WTC11 (cell line): ENCODE data around the gene RPS6KA2. TPM values are rescaled to one million over a fixed set of nuclear protein-coding genes. Genes with fewer than 3 reads are reported as not detected.

Experiments used
- ATAC-seq: fragments of 200-7000 bp; cut with Tn5 transposase; 2 replicates; pipeline ENCODE4 v1.10.0; 2021; ENCODE audit warnings: mild to moderate bottlenecking, moderate library complexity
- CTCF ChIA-PET: fragments of 300-600 bp; sonication (Branson Sonifier 250); formaldehyde crosslinking; loops from one replicate; lab custom pipeline; 2021; ENCODE audit warnings: antibody characterized with exemption; lab: Charles Lee
- POLR2A ChIA-PET: fragments of 350-600 bp; sonication (Branson Sonifier 250); formaldehyde crosslinking; loops from one replicate; lab custom pipeline; 2021; ENCODE audit warnings: antibody characterized with exemption; lab: Charles Lee
- DNase-seq: peaks from one replicate; pipeline ENCODE4 v3.0.0; 2021; ENCODE audit warnings: low spot score
- H3K27ac Mint-ChIP-seq: 2 replicates; pipeline ENCODE4 v1.8.0; 2021; ENCODE audit warnings: mixed read lengths
- H3K27me3 Mint-ChIP-seq: 2 replicates; pipeline ENCODE4 v1.8.0; 2021; ENCODE audit warnings: low read depth, mild to moderate bottlenecking, moderate library complexity, mixed read lengths
- H3K36me3 Mint-ChIP-seq: 2 replicates; pipeline ENCODE4 v1.8.0; 2021; ENCODE audit warnings: mixed read lengths
- H3K4me1 Mint-ChIP-seq: 2 replicates; pipeline ENCODE4 v1.8.0; 2022; ENCODE audit warnings: mixed read lengths
- H3K4me3 Mint-ChIP-seq: 2 replicates; pipeline ENCODE4 v1.8.0; 2021; ENCODE audit warnings: mild to moderate bottlenecking, moderate library complexity, mixed read lengths
- H3K9me3 Mint-ChIP-seq: 2 replicates; pipeline ENCODE4 v1.8.0; 2021; ENCODE audit warnings: mixed read lengths
- ARID4B ChIP-seq: sonication (generic); formaldehyde crosslinking; IDR thresholded peaks from 2 replicates; pipeline ENCODE4 v1.8.0; 2023; ENCODE audit warnings: missing genetic modification reagents, mild to moderate bottlenecking, borderline replicate concordance
- EMX1 ChIP-seq: fragments of 250-450 bp; sonication (Bioruptor Pico); IDR thresholded peaks from 2 replicates; pipeline ENCODE4 v1.8.0; 2021; ENCODE audit warnings: mild to moderate bottlenecking
- FOXJ3 ChIP-seq: sonication (generic); formaldehyde crosslinking; IDR thresholded peaks from 2 replicates; pipeline ENCODE4 v1.9.0; 2021; ENCODE audit warnings: missing genetic modification reagents, mild to moderate bottlenecking, borderline replicate concordance
- GRHL2 ChIP-seq: fragments of 250-450 bp; sonication (Bioruptor Pico); IDR thresholded peaks from 2 replicates; pipeline ENCODE4 v1.8.0; 2022; ENCODE audit warnings: mild to moderate bottlenecking, moderate library complexity; ENCODE audit not compliant: insufficient replicate concordance, severe bottlenecking
- IRF2 ChIP-seq: sonication (generic); formaldehyde crosslinking; IDR thresholded peaks from 2 replicates; pipeline ENCODE4 v1.8.0; 2022; ENCODE audit warnings: low read depth, missing genetic modification reagents, borderline replicate concordance
- KAT7 ChIP-seq: sonication (generic); formaldehyde crosslinking; IDR thresholded peaks from 2 replicates; pipeline ENCODE4 v1.8.1; 2023; ENCODE audit warnings: missing genetic modification reagents, mild to moderate bottlenecking, borderline replicate concordance
- MXD4 ChIP-seq: fragments of 250-450 bp; sonication (Bioruptor Pico); IDR thresholded peaks from 2 replicates; pipeline ENCODE4 v1.8.0; 2021; ENCODE audit warnings: mild to moderate bottlenecking, moderate library complexity, borderline replicate concordance
- MYBL2 ChIP-seq: sonication (generic); formaldehyde crosslinking; IDR thresholded peaks from 2 replicates; pipeline ENCODE4 v1.8.1; 2023; ENCODE audit warnings: mild to moderate bottlenecking, moderate library complexity, missing genetic modification reagents
- NFATC4 ChIP-seq: fragments of 250-450 bp; sonication (Bioruptor Pico); IDR thresholded peaks from 2 replicates; pipeline ENCODE4 v1.9.0; 2021; ENCODE audit warnings: mild to moderate bottlenecking
- OVOL2 ChIP-seq: fragments of 250-450 bp; sonication (Bioruptor Pico); IDR thresholded peaks from 2 replicates; pipeline ENCODE4 v1.9.0; 2021; ENCODE audit warnings: mild to moderate bottlenecking, borderline replicate concordance
- PRRX2 ChIP-seq: fragments of 250-450 bp; sonication (Bioruptor Pico); IDR thresholded peaks from 2 replicates; pipeline ENCODE4 v1.8.0; 2021; ENCODE audit warnings: mild to moderate bottlenecking
- TEAD4 ChIP-seq: sonication (generic); formaldehyde crosslinking; IDR thresholded peaks from 2 replicates; pipeline ENCODE4 v1.8.0; 2022; ENCODE audit warnings: mild to moderate bottlenecking, missing genetic modification reagents
- ZNF138 ChIP-seq: sonication (generic); formaldehyde crosslinking; conservative IDR thresholded peaks from 2 replicates; pipeline ENCODE4 v1.8.1; 2022; ENCODE audit warnings: mild to moderate bottlenecking, moderate library complexity, missing genetic modification reagents
- ZNF232 ChIP-seq: sonication (generic); formaldehyde crosslinking; IDR thresholded peaks from 2 replicates; pipeline ENCODE4 v1.8.0; 2022; ENCODE audit warnings: mild to moderate bottlenecking, missing genetic modification reagents
- ZNF396 ChIP-seq: fragments of 250-450 bp; sonication (Bioruptor Pico); IDR thresholded peaks from 2 replicates; pipeline ENCODE4 v1.8.0; 2021; ENCODE audit warnings: mild to moderate bottlenecking, moderate library complexity, borderline replicate concordance
- total RNA-seq: library from RNA; stranded (reverse); gene quantifications from 3 replicates; pipeline ENCODE4 v1.2.3, GENCODE V29; 2021
- TF ChIP-seq, protein P1 (sequence below): sonication (generic); formaldehyde crosslinking; IDR thresholded peaks from 2 replicates; pipeline ENCODE4 v1.8.0; 2022; ENCODE audit warnings: missing genetic modification reagents
- TF ChIP-seq, protein P2 (sequence below): sonication (generic); formaldehyde crosslinking; IDR thresholded peaks from 2 replicates; pipeline ENCODE4 v1.8.0; 2022; ENCODE audit warnings: mild to moderate bottlenecking, missing genetic modification reagents
- TF ChIP-seq, protein P3 (sequence below): sonication (generic); formaldehyde crosslinking; IDR thresholded peaks from 2 replicates; pipeline ENCODE4 v1.8.1; 2023; ENCODE audit warnings: mild to moderate bottlenecking, missing genetic modification reagents, borderline replicate concordance
- TF ChIP-seq, protein P4 (sequence below): sonication (generic); formaldehyde crosslinking; IDR thresholded peaks from 2 replicates; pipeline ENCODE4 v1.8.0; 2022; ENCODE audit warnings: mild to moderate bottlenecking, missing genetic modification reagents
- TF ChIP-seq, protein P5 (sequence below): sonication (generic); formaldehyde crosslinking; IDR thresholded peaks from 2 replicates; pipeline ENCODE4 v1.8.1; 2023; ENCODE audit warnings: mild to moderate bottlenecking, moderate library complexity, missing genetic modification reagents

Gene RPS6KA2
- total RNA-seq, 1 experiment from 2014 or later = 24.2 TPM

GRCh38 chr6:166597711-166598440 is 29.2 kb downstream of the RPS6KA2 start:
- Mint-ChIP-seq H3K36me3 (no peaks in the 10 kb centered on the region), H3K4me3 (no peak overlapping the region), H3K4me1 (peaks cover 31% of the 10 kb centered on the region), H3K27me3 (no peaks in the 10 kb centered on the region), H3K9me3 (no peaks in the 10 kb centered on the region)
- DNase-seq (no peak), ATAC-seq (no peak)
- TF ChIP-seq, protein P1, sequence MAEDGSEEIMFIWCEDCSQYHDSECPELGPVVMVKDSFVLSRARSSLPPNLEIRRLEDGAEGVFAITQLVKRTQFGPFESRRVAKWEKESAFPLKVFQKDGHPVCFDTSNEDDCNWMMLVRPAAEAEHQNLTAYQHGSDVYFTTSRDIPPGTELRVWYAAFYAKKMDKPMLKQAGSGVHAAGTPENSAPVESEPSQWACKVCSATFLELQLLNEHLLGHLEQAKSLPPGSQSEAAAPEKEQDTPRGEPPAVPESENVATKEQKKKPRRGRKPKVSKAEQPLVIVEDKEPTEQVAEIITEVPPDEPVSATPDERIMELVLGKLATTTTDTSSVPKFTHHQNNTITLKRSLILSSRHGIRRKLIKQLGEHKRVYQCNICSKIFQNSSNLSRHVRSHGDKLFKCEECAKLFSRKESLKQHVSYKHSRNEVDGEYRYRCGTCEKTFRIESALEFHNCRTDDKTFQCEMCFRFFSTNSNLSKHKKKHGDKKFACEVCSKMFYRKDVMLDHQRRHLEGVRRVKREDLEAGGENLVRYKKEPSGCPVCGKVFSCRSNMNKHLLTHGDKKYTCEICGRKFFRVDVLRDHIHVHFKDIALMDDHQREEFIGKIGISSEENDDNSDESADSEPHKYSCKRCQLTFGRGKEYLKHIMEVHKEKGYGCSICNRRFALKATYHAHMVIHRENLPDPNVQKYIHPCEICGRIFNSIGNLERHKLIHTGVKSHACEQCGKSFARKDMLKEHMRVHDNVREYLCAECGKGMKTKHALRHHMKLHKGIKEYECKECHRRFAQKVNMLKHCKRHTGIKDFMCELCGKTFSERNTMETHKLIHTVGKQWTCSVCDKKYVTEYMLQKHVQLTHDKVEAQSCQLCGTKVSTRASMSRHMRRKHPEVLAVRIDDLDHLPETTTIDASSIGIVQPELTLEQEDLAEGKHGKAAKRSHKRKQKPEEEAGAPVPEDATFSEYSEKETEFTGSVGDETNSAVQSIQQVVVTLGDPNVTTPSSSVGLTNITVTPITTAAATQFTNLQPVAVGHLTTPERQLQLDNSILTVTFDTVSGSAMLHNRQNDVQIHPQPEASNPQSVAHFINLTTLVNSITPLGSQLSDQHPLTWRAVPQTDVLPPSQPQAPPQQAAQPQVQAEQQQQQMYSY (CRISPR knock-in tag) = no peak
- TF ChIP-seq EMX1 (CRISPR knock-in tag) (no peak), ZNF138 (no peak), OVOL2 (no peak), NFATC4 (no peak), ZNF232 (CRISPR knock-in tag) (no peak), MXD4 (CRISPR knock-in tag) (no peak), PRRX2 (CRISPR knock-in tag) (no peak), ZNF396 (CRISPR knock-in tag) (no peak), ARID4B (CRISPR knock-in tag) (no peak), KAT7 (CRISPR knock-in tag) (no peak), FOXJ3 (CRISPR knock-in tag) (no peak), TEAD4 (CRISPR knock-in tag) (no peak), IRF2 (CRISPR knock-in tag) (no peak), MYBL2 (CRISPR knock-in tag) (no peak), GRHL2 (CRISPR knock-in tag) (no peak)
- TF ChIP-seq, protein P2, sequence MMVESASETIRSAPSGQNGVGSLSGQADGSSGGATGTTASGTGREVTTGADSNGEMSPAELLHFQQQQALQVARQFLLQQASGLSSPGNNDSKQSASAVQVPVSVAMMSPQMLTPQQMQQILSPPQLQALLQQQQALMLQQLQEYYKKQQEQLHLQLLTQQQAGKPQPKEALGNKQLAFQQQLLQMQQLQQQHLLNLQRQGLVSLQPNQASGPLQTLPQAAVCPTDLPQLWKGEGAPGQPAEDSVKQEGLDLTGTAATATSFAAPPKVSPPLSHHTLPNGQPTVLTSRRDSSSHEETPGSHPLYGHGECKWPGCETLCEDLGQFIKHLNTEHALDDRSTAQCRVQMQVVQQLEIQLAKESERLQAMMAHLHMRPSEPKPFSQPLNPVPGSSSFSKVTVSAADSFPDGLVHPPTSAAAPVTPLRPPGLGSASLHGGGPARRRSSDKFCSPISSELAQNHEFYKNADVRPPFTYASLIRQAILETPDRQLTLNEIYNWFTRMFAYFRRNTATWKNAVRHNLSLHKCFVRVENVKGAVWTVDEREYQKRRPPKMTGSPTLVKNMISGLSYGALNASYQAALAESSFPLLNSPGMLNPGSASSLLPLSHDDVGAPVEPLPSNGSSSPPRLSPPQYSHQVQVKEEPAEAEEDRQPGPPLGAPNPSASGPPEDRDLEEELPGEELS (CRISPR knock-in tag) = no peak
- TF ChIP-seq, protein P3, sequence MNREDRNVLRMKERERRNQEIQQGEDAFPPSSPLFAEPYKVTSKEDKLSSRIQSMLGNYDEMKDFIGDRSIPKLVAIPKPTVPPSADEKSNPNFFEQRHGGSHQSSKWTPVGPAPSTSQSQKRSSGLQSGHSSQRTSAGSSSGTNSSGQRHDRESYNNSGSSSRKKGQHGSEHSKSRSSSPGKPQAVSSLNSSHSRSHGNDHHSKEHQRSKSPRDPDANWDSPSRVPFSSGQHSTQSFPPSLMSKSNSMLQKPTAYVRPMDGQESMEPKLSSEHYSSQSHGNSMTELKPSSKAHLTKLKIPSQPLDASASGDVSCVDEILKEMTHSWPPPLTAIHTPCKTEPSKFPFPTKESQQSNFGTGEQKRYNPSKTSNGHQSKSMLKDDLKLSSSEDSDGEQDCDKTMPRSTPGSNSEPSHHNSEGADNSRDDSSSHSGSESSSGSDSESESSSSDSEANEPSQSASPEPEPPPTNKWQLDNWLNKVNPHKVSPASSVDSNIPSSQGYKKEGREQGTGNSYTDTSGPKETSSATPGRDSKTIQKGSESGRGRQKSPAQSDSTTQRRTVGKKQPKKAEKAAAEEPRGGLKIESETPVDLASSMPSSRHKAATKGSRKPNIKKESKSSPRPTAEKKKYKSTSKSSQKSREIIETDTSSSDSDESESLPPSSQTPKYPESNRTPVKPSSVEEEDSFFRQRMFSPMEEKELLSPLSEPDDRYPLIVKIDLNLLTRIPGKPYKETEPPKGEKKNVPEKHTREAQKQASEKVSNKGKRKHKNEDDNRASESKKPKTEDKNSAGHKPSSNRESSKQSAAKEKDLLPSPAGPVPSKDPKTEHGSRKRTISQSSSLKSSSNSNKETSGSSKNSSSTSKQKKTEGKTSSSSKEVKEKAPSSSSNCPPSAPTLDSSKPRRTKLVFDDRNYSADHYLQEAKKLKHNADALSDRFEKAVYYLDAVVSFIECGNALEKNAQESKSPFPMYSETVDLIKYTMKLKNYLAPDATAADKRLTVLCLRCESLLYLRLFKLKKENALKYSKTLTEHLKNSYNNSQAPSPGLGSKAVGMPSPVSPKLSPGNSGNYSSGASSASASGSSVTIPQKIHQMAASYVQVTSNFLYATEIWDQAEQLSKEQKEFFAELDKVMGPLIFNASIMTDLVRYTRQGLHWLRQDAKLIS = no peak
- TF ChIP-seq, protein P4, sequence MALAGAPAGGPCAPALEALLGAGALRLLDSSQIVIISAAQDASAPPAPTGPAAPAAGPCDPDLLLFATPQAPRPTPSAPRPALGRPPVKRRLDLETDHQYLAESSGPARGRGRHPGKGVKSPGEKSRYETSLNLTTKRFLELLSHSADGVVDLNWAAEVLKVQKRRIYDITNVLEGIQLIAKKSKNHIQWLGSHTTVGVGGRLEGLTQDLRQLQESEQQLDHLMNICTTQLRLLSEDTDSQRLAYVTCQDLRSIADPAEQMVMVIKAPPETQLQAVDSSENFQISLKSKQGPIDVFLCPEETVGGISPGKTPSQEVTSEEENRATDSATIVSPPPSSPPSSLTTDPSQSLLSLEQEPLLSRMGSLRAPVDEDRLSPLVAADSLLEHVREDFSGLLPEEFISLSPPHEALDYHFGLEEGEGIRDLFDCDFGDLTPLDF (CRISPR knock-in tag) = no peak
- TF ChIP-seq, protein P5, sequence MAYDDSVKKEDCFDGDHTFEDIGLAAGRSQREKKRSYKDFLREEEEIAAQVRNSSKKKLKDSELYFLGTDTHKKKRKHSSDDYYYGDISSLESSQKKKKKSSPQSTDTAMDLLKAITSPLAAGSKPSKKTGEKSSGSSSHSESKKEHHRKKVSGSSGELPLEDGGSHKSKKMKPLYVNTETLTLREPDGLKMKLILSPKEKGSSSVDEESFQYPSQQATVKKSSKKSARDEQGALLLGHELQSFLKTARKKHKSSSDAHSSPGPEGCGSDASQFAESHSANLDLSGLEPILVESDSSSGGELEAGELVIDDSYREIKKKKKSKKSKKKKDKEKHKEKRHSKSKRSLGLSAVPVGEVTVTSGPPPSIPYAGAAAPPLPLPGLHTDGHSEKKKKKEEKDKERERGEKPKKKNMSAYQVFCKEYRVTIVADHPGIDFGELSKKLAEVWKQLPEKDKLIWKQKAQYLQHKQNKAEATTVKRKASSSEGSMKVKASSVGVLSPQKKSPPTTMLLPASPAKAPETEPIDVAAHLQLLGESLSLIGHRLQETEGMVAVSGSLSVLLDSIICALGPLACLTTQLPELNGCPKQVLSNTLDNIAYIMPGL (CRISPR knock-in tag) = no peak
- TF ChIP-seq, all 79 proteins: peak for 0
- ChIA-PET CTCF (no interaction called here), POLR2A (no interaction called here)
- H3K27ac Mint-ChIP-seq = no peak overlapping the region
